Osteoblast (primary cell): ENCODE data around the gene SPTBN2. TPM values are rescaled to one million over a fixed set of nuclear protein-coding genes. Genes with fewer than 3 reads are reported as not detected.
A peak's percentile ranks its signal among the peaks of the same experiment; 100 is the strongest.

Source experiments
- DNase-seq: peaks from one replicate; pipeline ENCODE4 v3.0.0; 2011; ENCODE audit warnings: low spot score, mixed read lengths; ENCODE audit not compliant: insufficient read length; ENCODE audit errors: missing footprints
- H2AFZ ChIP-seq: 2 replicates; pipeline ENCODE4 v1.6.0; 2011; ENCODE audit warnings: mild to moderate bottlenecking, low read length
- H3K27ac ChIP-seq: 2 replicates; pipeline ENCODE4 v1.5.1; 2011; ENCODE audit warnings: mild to moderate bottlenecking, low read depth, low read length, moderate library complexity
- H3K27me3 ChIP-seq: 2 replicates; pipeline ENCODE4 v1.6.0; 2012; ENCODE audit warnings: mild to moderate bottlenecking, control low read depth, inconsistent platforms, low read length, moderate library complexity; ENCODE audit not compliant: insufficient read depth
- H3K36me3 ChIP-seq: 2 replicates; pipeline ENCODE4 v1.5.1; 2011; ENCODE audit warnings: mild to moderate bottlenecking, low read length, control low read depth, moderate library complexity; ENCODE audit not compliant: insufficient read depth
- H3K4me1 ChIP-seq: 2 replicates; pipeline ENCODE4 v1.5.1; 2011; ENCODE audit warnings: mild to moderate bottlenecking, low read length, control low read depth, moderate library complexity; ENCODE audit not compliant: insufficient read depth
- H3K4me2 ChIP-seq: 2 replicates; pipeline ENCODE4 v1.6.0; 2011; ENCODE audit warnings: mild to moderate bottlenecking, low read length; ENCODE audit not compliant: insufficient read depth
- H3K4me3 ChIP-seq: fragments of 200-600 bp; sonication (generic); 3 replicates; pipeline ENCODE4 v1.5.1; 2012; ENCODE audit warnings: mild to moderate bottlenecking, low read length, inconsistent platforms; ENCODE audit not compliant: insufficient read depth
- H3K79me2 ChIP-seq: 2 replicates; pipeline ENCODE4 v1.6.0; 2012; ENCODE audit warnings: mild to moderate bottlenecking, low read length, control low read depth, inconsistent platforms; ENCODE audit not compliant: insufficient read depth
- H3K9me3 ChIP-seq: 2 replicates; pipeline ENCODE4 v1.5.1; 2011; ENCODE audit warnings: low read depth, low read length, control low read depth
- H4K20me1 ChIP-seq: 2 replicates; pipeline ENCODE4 v1.6.0; 2012; ENCODE audit warnings: mild to moderate bottlenecking, low read length, control low read depth; ENCODE audit not compliant: insufficient read depth
- small RNA-seq: library from RNA; depleted of rRNA; stranded (forward); fragments of <200 nt; gene quantifications from one replicate; pipeline ENCODE3, GENCODE V24; 2012
- total RNA-seq: library from RNA; depleted of rRNA; stranded (reverse); fragments of >200 nt; gene quantifications from 2 replicates; pipeline ENCODE4 v1.2.3, GENCODE V29; 2012
- TF ChIP-seq, protein P1 (sequence below): IDR thresholded peaks from 2 replicates; pipeline ENCODE4 v1.5.1; 2011; ENCODE audit warnings: mild to moderate bottlenecking, low read depth, low read length, moderate library complexity; ENCODE audit errors: extremely low read depth

Gene SPTBN2
- total RNA-seq, 1 donor, result 2.2 TPM

DNA sequence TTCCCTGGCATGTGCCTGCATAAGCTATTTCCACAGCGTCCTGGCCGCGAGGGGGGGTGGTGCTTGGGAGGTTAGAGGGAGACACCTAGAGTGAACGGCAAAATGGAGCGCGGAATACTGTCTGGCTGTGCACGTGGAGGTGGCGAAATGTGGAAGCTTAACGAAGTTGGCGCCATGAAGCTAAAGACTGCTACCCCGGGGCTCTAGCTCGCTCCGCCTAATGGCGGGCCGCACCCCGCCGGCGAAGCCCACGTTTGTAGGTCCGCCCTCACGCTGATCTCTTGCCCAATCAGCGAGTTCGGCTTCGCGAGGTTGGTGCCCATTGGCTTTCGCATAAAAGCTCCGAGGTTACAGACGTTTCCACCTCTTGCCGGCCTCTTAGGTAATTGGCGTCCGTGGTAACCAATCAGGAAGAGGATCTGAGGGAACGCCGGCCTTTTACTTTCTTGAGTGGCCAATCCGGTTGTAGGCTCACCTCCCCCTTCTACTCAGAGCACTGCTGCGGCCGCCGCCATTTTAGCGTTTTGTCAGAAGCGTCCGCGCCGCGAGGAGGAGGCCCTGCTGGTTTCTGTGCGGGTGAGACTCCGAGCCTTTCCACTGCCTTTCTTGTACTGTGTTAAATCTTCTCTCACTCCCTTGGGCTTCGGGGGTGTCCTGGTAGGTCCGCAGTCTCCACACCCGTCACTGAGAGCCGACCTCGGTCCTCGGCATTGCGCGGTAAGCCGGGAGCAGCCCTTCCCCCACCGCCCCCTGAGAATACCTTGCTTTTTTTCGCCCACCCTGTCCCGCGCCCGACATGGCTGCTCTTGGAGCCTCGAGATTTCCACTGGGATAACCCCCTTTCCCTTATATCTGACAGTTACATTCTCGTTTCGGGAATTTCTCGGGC lies 90.6 kb downstream of the SPTBN2 start, which contains the start of gene RBM4:
TSS of gene RBM4 (plus strand) at position 527 of the 889 bp plus-strand sequence. CDS start 1,009 bp downstream, outside the sequence.
- peak; percentile 98 for DNase-seq
- H4K20me1 ChIP-seq, result peaks cover 63% of the 10 kb centered on the region
- peaks cover 96% of the 10 kb centered on the region for H3K79me2 ChIP-seq
- H3K4me1 ChIP-seq, result peaks cover 43% of the 10 kb centered on the region
- H3K27ac ChIP-seq, result peak within 1 kb of the TSS; percentile 94
- peak within 1 kb of the TSS; percentile 89 for H3K4me3 ChIP-seq
- H3K27me3 ChIP-seq, result no peaks in the 10 kb centered on the region
- TF ChIP-seq, protein P1, sequence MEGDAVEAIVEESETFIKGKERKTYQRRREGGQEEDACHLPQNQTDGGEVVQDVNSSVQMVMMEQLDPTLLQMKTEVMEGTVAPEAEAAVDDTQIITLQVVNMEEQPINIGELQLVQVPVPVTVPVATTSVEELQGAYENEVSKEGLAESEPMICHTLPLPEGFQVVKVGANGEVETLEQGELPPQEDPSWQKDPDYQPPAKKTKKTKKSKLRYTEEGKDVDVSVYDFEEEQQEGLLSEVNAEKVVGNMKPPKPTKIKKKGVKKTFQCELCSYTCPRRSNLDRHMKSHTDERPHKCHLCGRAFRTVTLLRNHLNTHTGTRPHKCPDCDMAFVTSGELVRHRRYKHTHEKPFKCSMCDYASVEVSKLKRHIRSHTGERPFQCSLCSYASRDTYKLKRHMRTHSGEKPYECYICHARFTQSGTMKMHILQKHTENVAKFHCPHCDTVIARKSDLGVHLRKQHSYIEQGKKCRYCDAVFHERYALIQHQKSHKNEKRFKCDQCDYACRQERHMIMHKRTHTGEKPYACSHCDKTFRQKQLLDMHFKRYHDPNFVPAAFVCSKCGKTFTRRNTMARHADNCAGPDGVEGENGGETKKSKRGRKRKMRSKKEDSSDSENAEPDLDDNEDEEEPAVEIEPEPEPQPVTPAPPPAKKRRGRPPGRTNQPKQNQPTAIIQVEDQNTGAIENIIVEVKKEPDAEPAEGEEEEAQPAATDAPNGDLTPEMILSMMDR, result peak; percentile 11
- peaks cover 52% of the 10 kb centered on the region for H3K36me3 ChIP-seq
- H3K4me2 ChIP-seq, result peak within 1 kb of the TSS; percentile 86
- peak within 1 kb of the TSS; percentile 84 for H2AFZ ChIP-seq
- H3K9me3 ChIP-seq, result no peaks in the 10 kb centered on the region

DNA sequence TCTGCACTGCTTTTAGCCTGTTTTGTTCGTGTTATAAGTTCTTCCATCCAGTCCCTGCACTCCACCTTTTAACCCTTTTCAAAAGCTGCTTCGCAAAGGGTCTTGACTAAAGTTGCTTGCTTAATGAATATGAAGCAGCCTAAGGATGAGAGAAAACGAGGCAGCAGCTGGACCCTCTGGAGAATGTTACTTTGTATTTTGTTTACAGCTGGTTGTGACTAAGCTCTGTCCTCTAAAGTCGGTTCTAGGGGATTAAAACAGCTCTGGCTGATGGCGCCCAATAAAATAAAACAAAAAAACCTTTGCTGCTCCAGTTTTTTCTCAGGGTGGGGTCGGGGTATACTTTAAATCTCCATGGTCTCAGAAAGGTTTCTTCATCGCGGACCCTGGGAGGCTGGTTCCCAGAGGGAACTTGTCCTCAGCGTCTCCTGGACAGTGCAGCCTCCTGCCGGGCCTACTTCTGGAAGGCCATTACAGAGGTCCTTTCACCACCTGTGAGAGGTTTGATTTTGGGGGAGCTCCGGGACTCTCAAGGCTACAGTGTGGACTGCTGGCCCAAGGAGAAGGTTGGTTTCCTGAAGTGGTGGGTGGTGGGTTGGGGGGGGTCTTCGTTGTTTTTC lies 91.3 kb downstream of the SPTBN2 start:
- H3K79me2 ChIP-seq, result peaks cover 96% of the 10 kb centered on the region
- peak overlapping the region; percentile 74 for H2AFZ ChIP-seq
- DNase-seq, result no peak
- peak overlapping the region; percentile 94 for H3K27ac ChIP-seq
- TF ChIP-seq, protein P1, result no peak
- H3K9me3 ChIP-seq, result no peaks in the 10 kb centered on the region
- H3K27me3 ChIP-seq, result no peaks in the 10 kb centered on the region
- H3K36me3 ChIP-seq, result peaks cover 52% of the 10 kb centered on the region
- peaks cover 41% of the 10 kb centered on the region for H3K4me1 ChIP-seq
- peaks cover 60% of the 10 kb centered on the region for H4K20me1 ChIP-seq
- peak overlapping the region; percentile 89 for H3K4me3 ChIP-seq
- H3K4me2 ChIP-seq, result peak overlapping the region; percentile 86

DNA sequence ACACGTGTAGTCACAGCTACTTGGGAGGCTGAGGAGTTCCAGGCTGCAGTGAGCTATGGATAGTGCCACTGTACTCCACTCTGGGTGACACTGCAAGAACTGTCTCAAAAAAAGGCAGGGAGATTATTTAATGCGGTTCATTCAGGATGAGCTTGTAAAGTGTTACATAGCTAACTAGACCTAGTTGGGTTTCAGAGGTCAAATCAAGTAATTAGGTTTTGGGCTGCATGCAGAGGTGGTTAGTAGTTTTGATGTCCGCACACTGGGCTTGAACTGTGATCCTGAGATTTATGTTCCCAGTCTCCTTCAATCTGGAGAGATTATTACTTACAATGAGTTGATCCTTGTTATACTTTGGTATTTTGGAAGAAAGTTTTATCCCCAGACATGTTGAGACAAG lies 92.6 kb downstream of the SPTBN2 start:
- Histone ChIP-seq H3K9me3 (no peaks in the 10 kb centered on the region), H3K27me3 (no peaks in the 10 kb centered on the region), H3K27ac (no peak overlapping the region), H3K4me3 (no peak overlapping the region), H3K36me3 (peaks cover 48% of the 10 kb centered on the region), H3K4me1 (peaks cover 29% of the 10 kb centered on the region), H3K79me2 (peaks cover 96% of the 10 kb centered on the region), H2AFZ (no peak overlapping the region), H3K4me2 (no peak overlapping the region), H4K20me1 (peaks cover 51% of the 10 kb centered on the region)
- DNase-seq, result no peak
- TF ChIP-seq, protein P1, result no peak

Small RNA genes within 50 kb of the gene (small RNA-seq; reads per million reads assigned to genes)
- gene RN7SL12P, result not detected

Other genes starting within 250 kb of the SPTBN2 start
- 35.8 and 36.5 TPM in 2 replicates for gene DPP3, start 248.8 kb downstream of the SPTBN2 start, total RNA-seq
- gene BBS1, start 218.6 kb downstream of the SPTBN2 start, total RNA-seq, result 39.2 and 43.8 TPM in 2 replicates
- gene ZDHHC24, start 183.2 kb downstream of the SPTBN2 start, total RNA-seq, result 9.4 and 10.5 TPM in 2 replicates
- under 0.01 TPM in 1 of 2 replicates, not detected in the other for gene ACTN3, start 182.3 kb downstream of the SPTBN2 start, total RNA-seq
- 41.3 and 45.6 TPM in 2 replicates for gene CTSF, start 160.6 kb downstream of the SPTBN2 start, total RNA-seq
- 0.88 and 1.1 TPM in 2 replicates for gene CCDC87, start 136.2 kb downstream of the SPTBN2 start, total RNA-seq
- gene CCS, start 136.0 kb downstream of the SPTBN2 start, total RNA-seq, result 35.8 and 43.3 TPM in 2 replicates
- gene RBM14, start 112.6 kb downstream of the SPTBN2 start, total RNA-seq, result 22.4 and 25.3 TPM in 2 replicates
- gene RBM4, start 90.5 kb downstream of the SPTBN2 start, total RNA-seq, result 80.4 and 84.0 TPM in 2 replicates
- 19.2 and 21.8 TPM in 2 replicates for gene RBM4B, start 51.3 kb downstream of the SPTBN2 start, total RNA-seq
- 11.5 and 18.1 TPM in 2 replicates for gene RCE1, start 114.2 kb upstream of the SPTBN2 start, total RNA-seq
- gene LRFN4, start 127.8 kb upstream of the SPTBN2 start, total RNA-seq, result 15.9 and 16.3 TPM in 2 replicates
- gene PC, start 229.2 kb upstream of the SPTBN2 start, total RNA-seq, result 48.5 and 50.1 TPM in 2 replicates
- not detected in 2 replicates for gene C11orf86, start 246.1 kb upstream of the SPTBN2 start, total RNA-seq